HG03025 (cell line): ENCODE results near the gene LRP1B.
A peak's percentile ranks its signal among the peaks of the same experiment; 100 is the strongest.
"Not testable (repeated sequence)": the region's sequence is repeated elsewhere in the genome, so short reads cannot be mapped to it uniquely, and the experiment has no call there.

Source experiments
- ATAC-seq: cut with Tn5 transposase; IDR thresholded peaks from one replicate; pipeline ENCODE4 v1.9.1; 2021; ENCODE audit warnings: mild to moderate bottlenecking, moderate library complexity; ENCODE audit not compliant: unreplicated experiment, low FRiP score

LRP1B gene

GRCh38 chr2:140601801-140602200, 1529.0 kb downstream of the LRP1B start:
- no peak for ATAC-seq

- no peak for ATAC-seq
Measured at GRCh38 chr2:140601342-140601741, 1529.5 kb downstream of the LRP1B start.

GRCh38 chr2:140600116-140600515, 1530.7 kb downstream of the LRP1B start:
- no peak for ATAC-seq

- ATAC-seq, result no peak
Measured at GRCh38 chr2:140597836-140598235, 1533.0 kb downstream of the LRP1B start.

- no peak for ATAC-seq
Measured at GRCh38 chr2:140597205-140597604, 1533.6 kb downstream of the LRP1B start.

- ATAC-seq, result no peak
Measured at GRCh38 chr2:140596447-140596846, 1534.4 kb downstream of the LRP1B start.

GRCh38 chr2:140595107-140595506, 1535.7 kb downstream of the LRP1B start:
- ATAC-seq, result no peak

GRCh38 chr2:140593132-140593531, 1537.7 kb downstream of the LRP1B start:
- no peak for ATAC-seq

GRCh38 chr2:140589696-140590095, 1541.1 kb downstream of the LRP1B start:
- ATAC-seq, result no peak

GRCh38 chr2:140589273-140589672, 1541.5 kb downstream of the LRP1B start:
- ATAC-seq, result no peak

- peak; percentile 99 for ATAC-seq
Measured at GRCh38 chr2:140586379-140586778, 1544.4 kb downstream of the LRP1B start.

- no peak for ATAC-seq
Measured at GRCh38 chr2:140585016-140585415, 1545.8 kb downstream of the LRP1B start.

GRCh38 chr2:140584471-140584870, 1546.3 kb downstream of the LRP1B start:
- ATAC-seq, result no peak

- no peak for ATAC-seq
Measured at GRCh38 chr2:140580532-140581151, 1550.2 kb downstream of the LRP1B start.

- ATAC-seq, result no peak
Measured at GRCh38 chr2:140577453-140577852, 1553.4 kb downstream of the LRP1B start.

- no peak for ATAC-seq
Measured at GRCh38 chr2:140567734-140568133, 1563.1 kb downstream of the LRP1B start.

GRCh38 chr2:140565756-140566155, 1565.1 kb downstream of the LRP1B start:
- no peak for ATAC-seq

- ATAC-seq, result no peak
Measured at GRCh38 chr2:140555701-140556100, 1575.1 kb downstream of the LRP1B start.

- no peak for ATAC-seq
Measured at GRCh38 chr2:140552634-140553033, 1578.2 kb downstream of the LRP1B start.

- ATAC-seq, result no peak
Measured at GRCh38 chr2:140551287-140551686, 1579.5 kb downstream of the LRP1B start.

- no peak for ATAC-seq
Measured at GRCh38 chr2:140550821-140551220, 1580.0 kb downstream of the LRP1B start.

- not testable (repeated sequence) for ATAC-seq
Measured at GRCh38 chr2:140544769-140545168, 1586.0 kb downstream of the LRP1B start.

GRCh38 chr2:140542627-140543026, 1588.2 kb downstream of the LRP1B start:
- no peak for ATAC-seq
